Endothelial cell of umbilical vein (primary cell): ENCODE results near the gene SLCO2B1. TPM values are rescaled to one million over a fixed set of nuclear protein-coding genes. Genes with fewer than 3 reads are reported as not detected.

ENCODE experiments used
- BruUV-seq: library from RNA; stranded (reverse); fragments of 400-500 nt; replicated peaks from 2 replicates; lab custom pipeline; 2021; lab: Mats Ljungman, UMichigan
- CTCF ChIA-PET: fragments of 300-600, 350-600 bp; sonication (Branson Sonifier 250); formaldehyde crosslinking; loops from one replicate; lab custom pipeline; 2021; ENCODE audit warnings: antibody characterized with exemption, inconsistent platforms; lab: Charles Lee
- POLR2A ChIA-PET: fragments of 300-600, 350-600 bp; sonication (Branson Sonifier 250); formaldehyde crosslinking; loops from one replicate; lab custom pipeline; 2021; ENCODE audit warnings: antibody characterized with exemption, inconsistent platforms; lab: Charles Lee
- DNase-seq: peaks from one replicate; pipeline ENCODE4 v3.0.0-alpha.2; 2011; ENCODE audit warnings: low read depth, low spot score
- FAIRE-seq: peaks from 2 replicates; lab custom pipeline; 2011; peaks lifted over from hg19 to GRCh38; lab: Jason Lieb, UNC
- H2AFZ ChIP-seq: 2 replicates; pipeline ENCODE4 v1.6.0; 2012; ENCODE audit warnings: low read depth, low read length, control low read depth, inconsistent platforms
- H3K27ac ChIP-seq: 2 replicates; pipeline ENCODE4 v1.5.1; 2011; ENCODE audit warnings: low read depth, mild to moderate bottlenecking, control low read depth, low read length, moderate library complexity; ENCODE audit not compliant: insufficient read depth
- H3K27me3 ChIP-seq, 2 experiments: 2 replicates each; pipeline versions ENCODE4 v1.6.0 to v1.6.1; 2011; ENCODE audit warnings: low read length in 2 of 2, mixed read lengths in 1 of 2; ENCODE audit not compliant: control insufficient read depth in 2 of 2, insufficient read depth in 2 of 2
- H3K36me3 ChIP-seq, 2 experiments: 2 replicates in 1 of 2; 3 replicates in 1 of 2; pipeline ENCODE4 v1.5.1; 2011; ENCODE audit warnings: low read length in 2 of 2, mild to moderate bottlenecking in 1 of 2, moderate library complexity in 1 of 2; ENCODE audit not compliant: control insufficient read depth in 2 of 2, insufficient read depth in 2 of 2; ENCODE audit errors: extremely low read depth in 1 of 2
- H3K4me1 ChIP-seq: 3 replicates; pipeline ENCODE4 v1.5.1; 2011; ENCODE audit warnings: mild to moderate bottlenecking, low read length; ENCODE audit not compliant: control insufficient read depth, insufficient read depth; ENCODE audit errors: extremely low read depth
- H3K4me2 ChIP-seq: 2 replicates; pipeline ENCODE4 v1.6.1; 2011; ENCODE audit warnings: low read length, control low read depth, mixed read lengths; ENCODE audit not compliant: insufficient read depth
- H3K4me3 ChIP-seq, 3 experiments: fragments of 200-600 bp in 1 of 3; sonication (generic), shearing (Covaris generic) in 1 of 3; replicated peaks in 1 of 3; 2 replicates each; pipeline ENCODE4 v1.5.1; 2011 to 2016; ENCODE audit warnings: control low read depth in 3 of 3, low read length in 3 of 3, mild to moderate bottlenecking in 2 of 3, inconsistent platforms in 1 of 3, low read depth in 1 of 3, moderate library complexity in 1 of 3; ENCODE audit not compliant: insufficient read depth in 1 of 3
- H3K79me2 ChIP-seq: 2 replicates; pipeline ENCODE4 v1.6.0; 2012; ENCODE audit warnings: low read length, inconsistent platforms; ENCODE audit not compliant: control insufficient read depth, insufficient read depth
- H3K9ac ChIP-seq: replicated peaks from 2 replicates; pipeline ENCODE3; 2011; ENCODE audit warnings: low read length, control low read depth; ENCODE audit not compliant: insufficient read depth; ENCODE audit errors: extremely low read depth
- H3K9me1 ChIP-seq: replicated peaks from 3 replicates; pipeline ENCODE4 v1.6.0; 2011; ENCODE audit warnings: mild to moderate bottlenecking, low read length; ENCODE audit not compliant: control insufficient read depth, insufficient read depth; ENCODE audit errors: extremely low read depth
- H3K9me3 ChIP-seq: replicated peaks from 2 replicates; pipeline ENCODE4 v1.5.1; 2012; ENCODE audit warnings: low read length, inconsistent platforms; ENCODE audit not compliant: control insufficient read depth, insufficient read depth
- H4K20me1 ChIP-seq: replicated peaks from 2 replicates; pipeline ENCODE3; 2011; ENCODE audit warnings: mild to moderate bottlenecking, low read length; ENCODE audit not compliant: control insufficient read depth, insufficient read depth; ENCODE audit errors: extremely low read depth
- CTCF ChIP-seq, 2 donors: IDR thresholded peaks; 1 replicate in 1 of 2; 2 replicates in 1 of 2; pipeline ENCODE4 v1.5.1; 2011; ENCODE audit warnings: low read length in 2 of 2, mild to moderate bottlenecking in 2 of 2, moderate library complexity in 2 of 2, control low read depth in 1 of 2, inconsistent platforms in 1 of 2, low read depth in 1 of 2; ENCODE audit not compliant: insufficient read depth in 1 of 2; ENCODE audit errors: extremely low read depth in 1 of 2
- EZH2 ChIP-seq: IDR thresholded peaks from 2 replicates; pipeline ENCODE4 v1.6.1; 2012; ENCODE audit warnings: borderline replicate concordance, low read depth, mild to moderate bottlenecking, moderate library complexity, low read length, inconsistent platforms; ENCODE audit not compliant: severe bottlenecking
- FOS ChIP-seq: IDR thresholded peaks from 2 replicates; pipeline ENCODE4 v1.6.1; 2011; ENCODE audit warnings: mild to moderate bottlenecking, low read length, moderate library complexity, borderline replicate concordance; ENCODE audit not compliant: insufficient read depth
- GATA2 ChIP-seq: IDR thresholded peaks from 2 replicates; pipeline ENCODE4 v1.7.0; 2011; ENCODE audit warnings: low read depth, mild to moderate bottlenecking, moderate library complexity, mixed read lengths, low read length; ENCODE audit not compliant: insufficient read length, insufficient read depth
- JUN ChIP-seq: IDR thresholded peaks from 2 replicates; pipeline ENCODE4 v1.6.1; 2011; ENCODE audit warnings: borderline replicate concordance, low read depth; ENCODE audit not compliant: insufficient read length, insufficient read depth
- MAX ChIP-seq: IDR thresholded peaks from 2 replicates; pipeline ENCODE4 v1.6.1; 2011; ENCODE audit not compliant: insufficient read depth, insufficient read length
- MYC ChIP-seq: IDR thresholded peaks from one replicate; pipeline ENCODE4 v1.6.1; 2011; ENCODE audit warnings: mild to moderate bottlenecking, low read depth, low read length
- POLR2A ChIP-seq: IDR thresholded peaks from 2 replicates; pipeline ENCODE4 v1.6.1; 2012; ENCODE audit warnings: low read depth, mild to moderate bottlenecking, control low read depth, low read length
- POLR2AphosphoS5 ChIP-seq: IDR thresholded peaks from 2 replicates; pipeline ENCODE4 v1.6.1; 2012; ENCODE audit warnings: low read depth, mild to moderate bottlenecking, control low read depth, low read length, moderate library complexity; ENCODE audit not compliant: insufficient read depth
- dilution Hi-C: fragments of 300-500 bp; cut with MboI; formaldehyde crosslinking; loops from one replicate; pipeline ENCODE4 v1.15.0; 2019; ENCODE audit warnings: low sequenced_read_pairs; ENCODE audit not compliant: extremely low pct_ligation_motif_present
- intact Hi-C: fragments of 100-400 bp; cut with micrococcal nuclease; formaldehyde crosslinking; loops from one replicate; pipeline ENCODE4 v1.10.0; 2022
- polyA plus RNA-seq, 4 experiments: library from polyadenylated mRNA; depleted of rRNA in 3 of 4; stranded (reverse) in 3 of 4; unstranded in 1 of 4; fragments of >200 nt; gene quantifications; 2 replicates each; pipeline versions ENCODE4 v1.2.1 to v1.2.3, GENCODE V29; 2011 to 2012; ENCODE audit warnings: missing spikeins in 1 of 4
- total RNA-seq: library from RNA; stranded (reverse); gene quantifications from 2 replicates; pipeline ENCODE4 v1.2.3, GENCODE V29; 2021

The SLCO2B1 gene
- total and polyA plus RNA-seq, 2 donors (not counting 3 experiments of a cell fraction or from before 2014, with no cell fraction given) = 0.04 TPM; not detected in 1

- Histone ChIP-seq H2AFZ (no peak overlapping the region), H3K9me1 (no peaks in the 10 kb centered on the region), H3K4me3 (no peak overlapping the region), H3K9ac (no peak overlapping the region), H3K27me3 (peaks cover 0 to 2% of the 10 kb centered on the region in 2 experiments), H3K79me2 (no peaks in the 10 kb centered on the region), H3K9me3 (no peaks in the 10 kb centered on the region), H3K4me1 (peaks cover 4% of the 10 kb centered on the region), H3K27ac (no peak overlapping the region), H3K4me2 (no peak overlapping the region), H4K20me1 (no peaks in the 10 kb centered on the region), H3K36me3 (no peaks in the 10 kb centered on the region)
- dilution Hi-C loops = no loop called here
- POLR2A ChIA-PET = no interaction called here
- no peak for DNase-seq
- no peak for TF ChIP-seq FOS
- no peak for TF ChIP-seq CTCF (IDR thresholded peaks at IDR 0.05; ENCODE audit: extremely low read depth in 1 of 2, insufficient read depth in 1 of 2, low read depth in 1 of 2, low read length in 2 of 2)
- TF ChIP-seq POLR2A = no peak
- no peak for TF ChIP-seq POLR2AphosphoS5
- no peak for TF ChIP-seq MAX
- TF ChIP-seq EZH2 = no peak
- no peak for TF ChIP-seq MYC
- TF ChIP-seq GATA2 = no peak
- TF ChIP-seq JUN = no peak
- BruUV-seq = no TSS peak
- no peak for FAIRE-seq
- CTCF ChIA-PET = interaction anchor here (1.0 to 9.9 kb wide), 4 partner anchors 11 to 171 kb away, joined by 3 to 125 read pairs (median 52); no protein-coding TSS in a partner anchor
- intact Hi-C loops = no loop called here
These were observed 42.8 kb downstream of the SLCO2B1 start for GRCh38 chr11:75193711-75194110.
